AG04450 (cell line): ENCODE measurements around the gene LRRC8B. TPM values are rescaled to one million over a fixed set of nuclear protein-coding genes. Genes with fewer than 3 reads are reported as not detected.

Source experiments
- CTCF ChIA-PET: fragments of 300-600, 350-600 bp; formaldehyde crosslinking; extraction: SDS; loops from one replicate; lab custom pipeline; 2022; ENCODE audit warnings: antibody characterized with exemption, inconsistent platforms; lab: Charles Lee
- POLR2A ChIA-PET: fragments of 350-600 bp; formaldehyde crosslinking; extraction: SDS; loops from one replicate; lab custom pipeline; 2021; ENCODE audit warnings: antibody characterized with exemption, inconsistent platforms; lab: Yijun Ruan, JAX
- DNase-seq: peaks from one replicate; pipeline ENCODE4 v3.0.0-alpha.2; 2011; ENCODE audit warnings: low read depth, low spot score
- H3K27ac ChIP-seq: one replicate; pipeline ENCODE4 v1.5.1; 2012; ENCODE audit warnings: low read depth, low read length, control low read depth
- H3K27me3 ChIP-seq: one replicate; pipeline ENCODE4 v1.6.0; 2012; ENCODE audit warnings: low read length; ENCODE audit not compliant: control insufficient read depth, insufficient read depth
- H3K4me3 ChIP-seq: 2 replicates; pipeline ENCODE4 v1.5.1; 2011; ENCODE audit warnings: mild to moderate bottlenecking, low read depth, low read length, control low read depth
- H3K9me3 ChIP-seq: 2 replicates; pipeline ENCODE4 v1.5.1; 2012; ENCODE audit warnings: low read length; ENCODE audit not compliant: control insufficient read depth, insufficient read depth
- CTCF ChIP-seq: IDR thresholded peaks from 2 replicates; pipeline ENCODE4 v1.5.1; 2011; ENCODE audit warnings: low read depth, low read length, control low read depth, inconsistent platforms
- polyA minus RNA-seq: library from RNA; depleted of rRNA, polyadenylated mRNA; stranded (reverse); fragments of >200 nt; gene quantifications from 2 replicates; pipeline ENCODE4 v1.2.3, GENCODE V29; 2011; rRNA and poly(A)+ RNA removed
- polyA plus RNA-seq: library from polyadenylated mRNA; depleted of rRNA; stranded (reverse); fragments of >200 nt; gene quantifications from 2 replicates; pipeline ENCODE4 v1.2.3, GENCODE V29; 2011; rRNA removed

The LRRC8B gene
- polyA plus RNA-seq (1.5 and 1.6 TPM in 2 replicates), polyA minus RNA-seq (2.0 and 4.7 TPM in 2 replicates)

DNA sequence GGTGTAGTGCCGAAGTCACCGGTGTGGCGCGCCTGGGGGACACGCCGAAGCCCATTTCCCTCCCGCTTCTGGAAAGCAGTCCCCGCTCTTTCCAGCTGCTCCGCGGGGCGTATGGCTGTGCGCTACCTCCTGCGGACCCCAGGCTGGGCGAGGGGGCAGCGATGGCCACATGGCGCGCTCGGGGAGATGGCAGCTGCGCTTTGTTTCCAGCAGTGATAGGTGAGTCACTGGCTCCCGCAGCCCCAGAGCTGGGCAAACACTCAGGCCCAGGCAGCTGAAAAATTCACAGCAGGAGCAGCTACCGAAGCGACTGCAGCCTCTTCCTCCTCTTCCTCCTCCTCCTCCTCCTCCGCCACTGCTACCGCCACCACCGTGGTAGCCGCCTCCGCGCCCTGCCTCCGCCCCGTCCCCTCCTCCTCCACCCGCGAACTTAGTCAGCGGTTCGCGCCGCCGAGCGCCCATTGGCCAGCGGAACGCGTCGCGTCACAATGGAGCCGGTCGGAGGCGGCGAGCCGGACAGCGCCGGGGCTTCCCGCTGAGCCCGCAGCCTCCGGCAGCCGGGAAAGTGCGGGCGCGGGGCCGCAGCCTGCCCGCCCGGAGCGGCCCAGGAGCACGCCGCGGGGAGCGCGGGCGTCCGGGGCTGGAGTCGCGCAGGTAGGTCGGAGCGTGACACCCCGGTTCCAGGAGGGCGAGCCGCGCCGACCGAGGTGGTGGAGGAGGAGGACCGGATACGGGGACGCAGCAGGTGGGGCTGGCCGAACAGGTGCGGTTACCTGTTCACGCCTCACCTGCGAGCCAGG is at the start of gene LRRC8B:
Gene LRRC8B (plus strand): TSS at position 461 of the 800 bp plus-strand sequence. CDS start 57,822 bp downstream, outside the sequence.
- peak within 1 kb of the TSS; percentile 65 for H3K27ac ChIP-seq

DNA sequence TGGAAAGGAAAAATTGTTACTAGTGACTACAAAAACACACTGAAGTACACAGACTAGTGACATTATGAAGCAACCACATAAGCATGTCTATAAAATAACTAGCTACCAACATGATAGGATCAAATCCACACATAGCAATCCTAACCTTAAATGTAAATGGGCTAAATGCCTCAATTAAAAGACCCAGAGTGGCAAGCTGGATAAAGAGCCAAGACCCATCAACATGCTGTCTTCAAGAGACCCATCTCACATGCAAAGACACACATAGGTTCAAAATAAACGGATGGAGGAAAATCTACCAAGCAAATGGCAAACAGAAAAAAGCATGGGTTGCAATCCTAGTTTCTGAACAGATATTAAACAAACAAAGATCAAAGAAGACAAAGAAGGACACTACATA is 49.4 kb upstream of the LRRC8B start:
- H3K9me3 ChIP-seq: no peaks in the 10 kb centered on the region
- ChIA-PET CTCF (no interaction called here), POLR2A (no interaction called here)
- H3K4me3 ChIP-seq: no peak overlapping the region
- no peak for DNase-seq
- H3K27ac ChIP-seq: no peak overlapping the region
- peaks cover 3% of the 10 kb centered on the region for H3K27me3 ChIP-seq
- no peak for TF ChIP-seq CTCF

More for the DNA sequence above, at the start of gene LRRC8B:
- Histone ChIP-seq H3K27me3 (peaks cover 4% of the 10 kb centered on the region), H3K9me3 (peaks cover 4% of the 10 kb centered on the region; the same call in 1 of the 2 replicates), H3K4me3 (peak within 1 kb of the TSS; percentile 95)
- CTCF ChIA-PET: interaction anchor here (1.0 kb wide), 1 partner anchor 8 kb away, joined by 3 read pairs; no protein-coding TSS in a partner anchor
- TF ChIP-seq CTCF: no peak
- POLR2A ChIA-PET: no interaction called here
- DNase-seq: peak; percentile 24

- CTCF ChIA-PET: no interaction called here
- no peak for TF ChIP-seq CTCF
- Histone ChIP-seq H3K9me3 (no peaks in the 10 kb centered on the region), H3K27me3 (peaks cover 3% of the 10 kb centered on the region), H3K27ac (no peak overlapping the region), H3K4me3 (no peak overlapping the region)
- POLR2A ChIA-PET: no interaction called here
- DNase-seq: no peak
These were observed 48.6 kb upstream of the LRRC8B start for GRCh38 chr1:89476072-89476471.

DNA sequence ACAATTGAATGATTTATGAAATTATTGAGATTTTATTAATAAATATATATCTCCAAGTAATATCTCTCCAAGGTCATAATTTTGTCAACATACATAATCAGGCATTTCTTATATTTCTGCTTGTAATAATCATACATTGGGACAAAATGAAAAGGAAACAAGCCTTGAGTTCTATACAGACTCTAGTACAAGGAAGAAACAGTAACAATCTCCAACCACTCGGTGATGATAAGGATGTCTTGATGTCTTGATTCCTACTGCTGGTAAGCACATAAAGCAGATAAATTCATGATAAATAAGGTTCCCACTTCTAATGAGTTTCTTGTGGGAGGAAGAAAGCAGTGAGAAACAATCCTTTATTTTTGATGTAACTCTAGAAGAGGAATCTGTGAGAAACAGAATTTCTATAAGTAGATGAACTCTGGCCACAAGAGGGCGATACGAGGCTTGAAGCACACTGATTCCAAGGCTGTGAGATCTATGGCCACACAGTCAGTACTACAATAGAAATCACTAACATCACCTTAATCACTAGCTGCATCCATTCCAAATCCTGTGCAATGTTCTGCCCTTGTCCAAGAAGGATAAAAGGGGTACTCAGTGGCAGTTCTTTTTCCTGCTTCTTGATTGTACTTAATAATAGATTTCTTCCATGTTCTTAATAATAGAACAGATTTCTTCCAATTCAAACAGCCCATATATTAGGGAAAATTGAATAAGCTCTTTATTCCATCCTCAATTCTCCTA is 41.4 kb upstream of the LRRC8B start:
- POLR2A ChIA-PET: no interaction called here
- CTCF ChIA-PET: interaction anchor here (0.6 to 5.2 kb wide), 40 partner anchors 9 to 544 kb away, joined by 3 to 161 read pairs (median 4); no protein-coding TSS in a partner anchor
- Histone ChIP-seq H3K4me3 (no peak overlapping the region), H3K9me3 (no peaks in the 10 kb centered on the region), H3K27me3 (no peaks in the 10 kb centered on the region), H3K27ac (no peak overlapping the region)
- DNase-seq: peak; percentile 66
- TF ChIP-seq CTCF: peak; percentile 82

DNA sequence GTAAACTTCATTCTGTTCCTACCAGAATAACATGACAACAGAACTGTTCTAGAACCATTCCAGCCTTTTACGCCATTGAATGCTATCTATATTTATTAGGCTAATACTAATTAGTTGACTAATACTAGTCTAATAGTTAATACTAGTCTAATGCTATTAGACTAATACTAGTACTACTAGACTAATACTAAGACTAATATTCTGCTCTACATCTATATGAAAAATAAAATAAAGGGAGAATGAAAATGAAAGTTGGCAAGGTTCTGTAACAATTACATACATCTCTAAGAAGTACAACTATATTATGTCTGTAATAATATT is 40.9 kb upstream of the LRRC8B start:
- H3K4me3 ChIP-seq: no peak overlapping the region
- no peak for DNase-seq
- H3K9me3 ChIP-seq: no peaks in the 10 kb centered on the region
- POLR2A ChIA-PET: no interaction called here
- H3K27me3 ChIP-seq: no peaks in the 10 kb centered on the region
- H3K27ac ChIP-seq: no peak overlapping the region
- no peak for TF ChIP-seq CTCF
- CTCF ChIA-PET: interaction anchor here (0.6 to 5.2 kb wide), 40 partner anchors 9 to 544 kb away, joined by 3 to 161 read pairs (median 4); no protein-coding TSS in a partner anchor
